Colonic mucosa (tissue), 4 donors: ENCODE data around the gene SCFD2. TPM values are rescaled to one million over a fixed set of nuclear protein-coding genes. Genes with fewer than 3 reads are reported as not detected.

Experiments used
- DNase-seq: peaks from one replicate; pipeline ENCODE4 v3.0.0-alpha.2; 2020
- H3K27ac ChIP-seq: fragments of 200-600 bp; one replicate; pipeline ENCODE4 v1.8.0; 2021
- H3K27me3 ChIP-seq: fragments of 200-600 bp; one replicate; pipeline ENCODE4 v1.8.0; 2021
- H3K36me3 ChIP-seq: fragments of 200-600 bp; one replicate; pipeline ENCODE4 v1.8.0; 2021
- H3K4me1 ChIP-seq: fragments of 200-600 bp; one replicate; pipeline ENCODE4 v1.8.0; 2021; ENCODE audit warnings: mild to moderate bottlenecking
- H3K4me3 ChIP-seq: fragments of 200-600 bp; one replicate; pipeline ENCODE4 v1.8.0; 2021
- H3K9ac ChIP-seq, 2 donors: one replicate each; pipeline ENCODE4 v1.7.0; 2013; ENCODE audit warnings: control low read depth in 2 of 2, low read depth in 2 of 2, low read length in 2 of 2
- H3K9me3 ChIP-seq: fragments of 200-600 bp; one replicate; pipeline ENCODE4 v1.8.0; 2021
- CTCF ChIP-seq: fragments of 200-600 bp; IDR thresholded peaks from one replicate; pipeline ENCODE4 v1.8.0; 2022; ENCODE audit warnings: antibody characterized with exemption, mild to moderate bottlenecking
- intact Hi-C: fragments of 100-400 bp; cut with DNase I; formaldehyde crosslinking; loops from one replicate; pipeline ENCODE4 v1.14.1; 2022
- total RNA-seq, 2 donors: library from RNA; stranded (reverse); fragmentation: NEBNext Ultra II Directional in 1 of 2; extraction: Animal tissue kit (Norgen Biotek cat#: 25700) in 1 of 2; gene quantifications; one replicate each; pipeline ENCODE4 v1.2.1, GENCODE V29; 2021
- donor health status: healthy.
- donor health status: DM: no; HTN: no; CAD: no.
- donor health status: DM: no; HTN: no; CAD: no.

Gene SCFD2
- total RNA-seq, 2 donors from 2014 or later: 11.5 to 29.4 TPM

DNA sequence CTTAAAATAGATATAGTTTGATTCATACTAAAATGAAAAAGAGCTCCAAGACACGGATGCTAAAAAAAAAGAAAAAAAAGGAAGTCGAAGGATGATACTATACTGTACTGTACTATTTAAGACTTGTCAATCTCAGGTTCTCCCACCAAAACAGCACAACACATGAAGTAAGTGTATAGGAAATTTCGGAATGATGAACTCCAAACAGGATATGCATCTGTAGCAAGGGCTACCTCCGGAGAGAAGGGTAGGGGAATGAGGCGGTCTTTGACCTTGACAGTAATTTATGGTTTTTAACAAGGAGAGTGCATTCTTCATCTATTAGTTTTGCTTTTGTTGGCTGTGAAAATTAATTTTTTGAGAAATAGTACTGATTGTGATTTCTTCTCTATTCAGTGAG lies 11.0 kb upstream of the SCFD2 start:
- peaks cover 9% of the 10 kb centered on the region for H3K4me1 ChIP-seq
- no peaks in the 10 kb centered on the region for H3K9me3 ChIP-seq
- TF ChIP-seq CTCF: no peak
- intact Hi-C loops: no loop called here
- peak overlapping the region; percentile 86 for H3K4me3 ChIP-seq
- DNase-seq: no peak
- peak overlapping the region in 1 of 2 donors; percentile 18 for H3K9ac ChIP-seq
- no peaks in the 10 kb centered on the region for H3K27me3 ChIP-seq
- no peaks in the 10 kb centered on the region for H3K36me3 ChIP-seq
- H3K27ac ChIP-seq: peak overlapping the region; percentile 86

- TF ChIP-seq CTCF: no peak
- Histone ChIP-seq H3K36me3 (no peaks in the 10 kb centered on the region), H3K27ac (no peak overlapping the region), H3K27me3 (no peaks in the 10 kb centered on the region), H3K4me3 (no peak overlapping the region), H3K4me1 (peaks cover 9% of the 10 kb centered on the region), H3K9ac (no peak overlapping the region), H3K9me3 (no peaks in the 10 kb centered on the region)
- DNase-seq: no peak
- intact Hi-C loops: no loop called here
These were observed 9.0 kb upstream of the SCFD2 start for GRCh38 chr4:53374777-53375258.

DNA sequence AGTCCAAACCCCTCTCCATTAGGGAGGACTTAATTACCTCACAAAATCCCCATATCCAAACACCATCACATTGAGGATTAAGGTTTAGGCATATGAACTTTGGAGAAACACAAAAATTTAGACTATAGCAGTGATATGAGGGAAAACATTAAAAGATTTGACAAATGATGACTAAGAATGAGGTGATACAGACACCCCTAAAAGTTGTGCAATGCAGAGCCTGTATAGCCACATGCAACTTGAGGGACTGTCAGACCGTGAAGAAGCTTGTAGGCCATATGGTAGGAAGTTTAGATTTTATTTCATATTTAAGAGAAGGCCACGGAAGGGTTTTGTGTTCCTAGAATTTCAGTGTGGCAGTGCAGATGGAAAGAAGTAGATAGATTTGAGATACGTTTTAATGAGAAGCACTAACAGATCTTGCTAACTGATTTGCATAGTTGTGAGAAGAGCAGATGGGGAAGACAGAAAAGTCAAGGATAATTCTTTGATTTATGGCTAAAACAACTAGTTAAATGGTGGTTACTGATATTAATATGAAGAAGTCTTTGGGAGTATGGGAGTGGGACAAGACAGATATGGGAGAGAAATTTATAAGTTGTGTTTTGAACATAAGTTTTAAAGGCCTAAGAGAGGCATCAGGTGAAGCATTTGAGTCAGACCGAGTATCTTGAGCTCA lies 6.1 kb upstream of the SCFD2 start:
- H3K9ac ChIP-seq: no peak overlapping the region
- H3K27ac ChIP-seq: no peak overlapping the region
- no peaks in the 10 kb centered on the region for H3K4me1 ChIP-seq
- no peak overlapping the region for H3K4me3 ChIP-seq
- no peaks in the 10 kb centered on the region for H3K9me3 ChIP-seq
- no peaks in the 10 kb centered on the region for H3K36me3 ChIP-seq
- no peak for TF ChIP-seq CTCF
- DNase-seq: no peak
- no peaks in the 10 kb centered on the region for H3K27me3 ChIP-seq
- intact Hi-C loops: no loop called here

- Histone ChIP-seq H3K36me3 (no peaks in the 10 kb centered on the region), H3K9me3 (no peaks in the 10 kb centered on the region), H3K4me3 (no peak overlapping the region), H3K27me3 (no peaks in the 10 kb centered on the region), H3K27ac (no peak overlapping the region), H3K9ac (no peak overlapping the region), H3K4me1 (no peaks in the 10 kb centered on the region)
- intact Hi-C loops: no loop called here
- DNase-seq: no peak
- TF ChIP-seq CTCF: no peak
These were observed 5.2 kb upstream of the SCFD2 start for GRCh38 chr4:53371049-53371448.

DNA sequence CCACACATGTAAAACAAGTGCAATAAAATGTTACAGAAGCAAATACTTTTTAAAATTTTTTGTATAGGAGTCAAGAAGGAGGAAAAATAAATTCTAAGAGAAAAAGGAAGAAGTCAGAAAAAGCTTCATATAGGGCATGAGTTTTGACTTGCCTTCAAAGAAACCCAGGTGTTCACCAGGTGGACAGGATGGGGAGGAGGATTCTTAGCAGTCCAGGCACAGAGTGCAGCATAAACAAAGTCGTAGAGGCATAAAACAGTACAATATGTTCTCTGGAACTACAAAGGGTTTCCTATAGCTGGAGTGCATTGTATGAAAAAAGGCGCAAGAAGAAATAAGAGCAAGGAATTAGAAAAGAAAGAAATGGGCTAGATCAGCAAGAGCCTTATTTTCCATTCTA lies 1.9 kb upstream of the SCFD2 start:
- Histone ChIP-seq H3K9me3 (no peaks in the 10 kb centered on the region), H3K4me1 (peaks cover 7% of the 10 kb centered on the region), H3K27ac (no peak overlapping the region), H3K4me3 (no peak overlapping the region), H3K36me3 (no peaks in the 10 kb centered on the region), H3K9ac (no peak overlapping the region), H3K27me3 (no peaks in the 10 kb centered on the region)
- DNase-seq: no peak
- intact Hi-C loops: no loop called here
- no peak for TF ChIP-seq CTCF
